Endodermal cell (in vitro differentiated cells): Measurements from ENCODE around the gene WHRN. TPM values are rescaled to one million over a fixed set of nuclear protein-coding genes. Genes with fewer than 3 reads are reported as not detected.
A peak's percentile ranks its signal among the peaks of the same experiment; 100 is the strongest.

Source experiments
- DNase-seq: peaks from one replicate; pipeline ENCODE4 v3.0.0-alpha.2; 2017
- H3K27ac ChIP-seq: 2 replicates; pipeline ENCODE4 v1.5.1; 2013; ENCODE audit warnings: mild to moderate bottlenecking, low read depth, low read length, moderate library complexity
- H3K27me3 ChIP-seq: 2 replicates; pipeline ENCODE4 v1.6.1; 2013; ENCODE audit warnings: mild to moderate bottlenecking, low read length, moderate library complexity; ENCODE audit not compliant: insufficient read depth, control insufficient read depth, poor library complexity, severe bottlenecking
- H3K36me3 ChIP-seq: 2 replicates; pipeline ENCODE4 v1.7.0; 2013; ENCODE audit warnings: mild to moderate bottlenecking, low read length, moderate library complexity; ENCODE audit not compliant: control insufficient read depth, insufficient read depth
- H3K4me1 ChIP-seq: one replicate; pipeline ENCODE4 v1.7.0; 2013; ENCODE audit warnings: low read length; ENCODE audit not compliant: control insufficient read depth, insufficient read depth
- H3K4me3 ChIP-seq: 2 replicates; pipeline ENCODE4 v1.5.1; 2013; ENCODE audit warnings: mild to moderate bottlenecking, low read length, moderate library complexity
- H3K9ac ChIP-seq: 2 replicates; pipeline ENCODE4 v1.6.1; 2013; ENCODE audit warnings: mild to moderate bottlenecking, low read length, moderate library complexity; ENCODE audit not compliant: poor library complexity, severe bottlenecking; ENCODE audit errors: extremely low read depth
- H3K9me3 ChIP-seq: 2 replicates; pipeline ENCODE4 v1.6.1; 2013; ENCODE audit warnings: mild to moderate bottlenecking, low read length, moderate library complexity; ENCODE audit not compliant: control insufficient read depth
- H3K27ac Mint-ChIP-seq: 2 replicates; pipeline ENCODE4 v1.8.0; 2020; ENCODE audit warnings: mixed read lengths
- H3K27me3 Mint-ChIP-seq: 2 replicates; pipeline ENCODE4 v1.8.0; 2021; ENCODE audit warnings: mild to moderate bottlenecking, mixed read lengths; ENCODE audit not compliant: insufficient read depth
- H3K36me3 Mint-ChIP-seq: 2 replicates; pipeline ENCODE4 v1.8.0; 2020; ENCODE audit warnings: low read depth, mixed read lengths
- H3K4me1 Mint-ChIP-seq: 2 replicates; pipeline ENCODE4 v1.8.0; 2020; ENCODE audit warnings: mixed read lengths
- H3K4me3 Mint-ChIP-seq: 2 replicates; pipeline ENCODE4 v1.8.0; 2020; ENCODE audit warnings: mild to moderate bottlenecking, moderate library complexity, mixed read lengths
- H3K9me3 Mint-ChIP-seq: 2 replicates; pipeline ENCODE4 v1.8.0; 2020; ENCODE audit warnings: mild to moderate bottlenecking, mixed read lengths
- CTCF ChIP-seq: fragments of 200-600 bp; sonication (generic); conservative IDR thresholded peaks from 2 replicates; pipeline ENCODE4 v1.5.0; 2021; ENCODE audit warnings: antibody characterized with exemption, mild to moderate bottlenecking
- WGBS, 2 experiments: methylation state at CpG; one replicate each; pipeline versions ENCODE4 v1.1.5 to v1.1.7; 2013; ENCODE audit warnings: missing lambda C conversion rate in 2 of 2, mixed read lengths in 1 of 2; ENCODE audit not compliant: insufficient coverage in 1 of 2, insufficient read length in 1 of 2; 5-methylcytosine and 5-hydroxymethylcytosine counted together
- total RNA-seq, 2 donors: library from RNA; stranded (reverse); fragmentation: NEBNext Ultra II Directional in 1 of 2; extraction: Animal tissue kit (Norgen Biotek cat#: 25700) in 1 of 2; gene quantifications; 2 replicates in 1 of 2; 3 replicates in 1 of 2; pipeline ENCODE4 v1.2.1, GENCODE V29; 2021

WHRN gene
- total RNA-seq, 2 donors from 2014 or later = 7.0 to 12.8 TPM

- Histone ChIP-seq H3K27me3 (no peaks in the 10 kb centered on the region), H3K36me3 (no peaks in the 10 kb centered on the region), H3K4me1 (no peaks in the 10 kb centered on the region), H3K9ac (no peak overlapping the region), H3K4me3 (no peak overlapping the region), H3K27ac (no peak overlapping the region), H3K9me3 (no peaks in the 10 kb centered on the region)
- Mint-ChIP-seq H3K4me1 (peaks cover 6% of the 10 kb centered on the region), H3K9me3 (no peaks in the 10 kb centered on the region), H3K4me3 (no peak overlapping the region), H3K27ac (no peak overlapping the region), H3K36me3 (peaks cover 6% of the 10 kb centered on the region), H3K27me3 (no peaks in the 10 kb centered on the region)
- 92 to 100% methylated on average over 3 to 5 of the region's 5 CpGs for WGBS, 2 experiments
- peak; percentile 48 for TF ChIP-seq CTCF
- DNase-seq = no peak
Measured at GRCh38 chr9:114378883-114379282, 126.4 kb downstream of the WHRN start.

GRCh38 chr9:114378016-114378415 is 127.3 kb downstream of the WHRN start:
- no peaks in the 10 kb centered on the region for H3K36me3 ChIP-seq
- no peak for DNase-seq
- TF ChIP-seq CTCF = no peak
- H3K9ac ChIP-seq = no peak overlapping the region
- H3K4me1 ChIP-seq = no peaks in the 10 kb centered on the region
- 93 to 96% methylated on average over 8 of the region's 8 CpGs for WGBS, 2 experiments
- no peaks in the 10 kb centered on the region for H3K9me3 ChIP-seq
- no peak overlapping the region for H3K4me3 ChIP-seq
- Mint-ChIP-seq H3K9me3 (no peaks in the 10 kb centered on the region), H3K27ac (no peak overlapping the region), H3K4me3 (no peak overlapping the region), H3K4me1 (no peaks in the 10 kb centered on the region), H3K27me3 (no peaks in the 10 kb centered on the region), H3K36me3 (peaks cover 6% of the 10 kb centered on the region)
- H3K27ac ChIP-seq = no peak overlapping the region
- no peaks in the 10 kb centered on the region for H3K27me3 ChIP-seq

- no peaks in the 10 kb centered on the region for H3K27me3 Mint-ChIP-seq
- Histone ChIP-seq H3K9ac (no peak overlapping the region), H3K27ac (peak overlapping the region; percentile 17), H3K9me3 (no peaks in the 10 kb centered on the region), H3K4me1 (no peaks in the 10 kb centered on the region), H3K36me3 (no peaks in the 10 kb centered on the region), H3K4me3 (no peak overlapping the region), H3K27me3 (no peaks in the 10 kb centered on the region)
- no peak for TF ChIP-seq CTCF
- no peaks in the 10 kb centered on the region for H3K9me3 Mint-ChIP-seq
- no peak overlapping the region for H3K4me3 Mint-ChIP-seq
- peaks cover 3% of the 10 kb centered on the region for H3K4me1 Mint-ChIP-seq
- 91 to 93% methylated on average over 16 to 19 of the region's 19 CpGs for WGBS, 2 experiments
- H3K36me3 Mint-ChIP-seq = peaks cover 6% of the 10 kb centered on the region
- H3K27ac Mint-ChIP-seq = no peak overlapping the region
- DNase-seq = no peak
Measured at GRCh38 chr9:114376586-114377445, 128.5 kb downstream of the WHRN start.
